ENCODE results near the gene UBE2I.
"Not testable (repeated sequence)": the region's sequence is repeated elsewhere in the genome, so short reads cannot be mapped to it uniquely, and the experiment has no call there.

The UBE2I gene

GRCh38 chr16:1328136-1328535 lies 18.7 kb downstream of the UBE2I start:
- H3K27me3 ChIP-seq (ENCODE audit: control insufficient read depth in 2 of 2, insufficient read depth in 2 of 2, low read length in 2 of 2); H3K9ac ChIP-seq (ENCODE audit: low read depth in 1 of 2, low read length in 2 of 2); H3K4me3 ChIP-seq (ENCODE audit: low read length in 2 of 2); H3K27ac ChIP-seq (ENCODE audit: low read depth in 2 of 2, low read length in 2 of 2); H3K9me3 ChIP-seq (ENCODE audit: control insufficient read depth in 2 of 2, low read length in 2 of 2): not testable (repeated sequence)
- H3K4me1 ChIP-seq (ENCODE audit: control insufficient read depth in 2 of 2, insufficient read depth in 2 of 2, low read length in 2 of 2): peaks cover 14 to 19% of the 10 kb centered on the region in 2 donors
- H3K36me3 ChIP-seq (ENCODE audit: control insufficient read depth in 2 of 2, insufficient read depth in 2 of 2, low read length in 2 of 2): peaks cover 10 to 15% of the 10 kb centered on the region in 2 donors

GRCh38 chr16:1328961-1329360 lies 19.5 kb downstream of the UBE2I start:
- Histone ChIP-seq H3K36me3 (ENCODE audit: control insufficient read depth in 2 of 2, insufficient read depth in 2 of 2, low read length in 2 of 2) (peaks cover 7 to 11% of the 10 kb centered on the region in 2 donors), H3K4me1 (ENCODE audit: control insufficient read depth in 2 of 2, insufficient read depth in 2 of 2, low read length in 2 of 2) (peaks cover 14 to 20% of the 10 kb centered on the region in 2 donors)
- H3K9ac ChIP-seq (ENCODE audit: low read depth in 1 of 2, low read length in 2 of 2); H3K9me3 ChIP-seq (ENCODE audit: control insufficient read depth in 2 of 2, low read length in 2 of 2); H3K4me3 ChIP-seq (ENCODE audit: low read length in 2 of 2); H3K27ac ChIP-seq (ENCODE audit: low read depth in 2 of 2, low read length in 2 of 2); H3K27me3 ChIP-seq (ENCODE audit: control insufficient read depth in 2 of 2, insufficient read depth in 2 of 2, low read length in 2 of 2): not testable (repeated sequence)

GRCh38 chr16:1330260-1330914 lies 21.0 kb downstream of the UBE2I start:
- H3K4me3 ChIP-seq (ENCODE audit: low read length in 2 of 2): no peak overlapping the region
- H3K27me3 ChIP-seq (ENCODE audit: control insufficient read depth in 2 of 2, insufficient read depth in 2 of 2, low read length in 2 of 2): peaks cover 7 to 12% of the 10 kb centered on the region in 2 donors
- H3K27ac ChIP-seq (ENCODE audit: low read depth in 2 of 2, low read length in 2 of 2): no peak overlapping the region
- no peaks in the 10 kb centered on the region for H3K36me3 ChIP-seq (ENCODE audit: control insufficient read depth in 2 of 2, insufficient read depth in 2 of 2, low read length in 2 of 2)
- no peaks in the 10 kb centered on the region for H3K9me3 ChIP-seq (ENCODE audit: control insufficient read depth in 2 of 2, low read length in 2 of 2)
- H3K4me1 ChIP-seq (ENCODE audit: control insufficient read depth in 2 of 2, insufficient read depth in 2 of 2, low read length in 2 of 2): peaks cover 14 to 20% of the 10 kb centered on the region in 2 donors
- no peak overlapping the region for H3K9ac ChIP-seq (ENCODE audit: low read depth in 1 of 2, low read length in 2 of 2)

- Histone ChIP-seq H3K27ac (ENCODE audit: low read depth in 2 of 2, low read length in 2 of 2) (peak overlapping the region; percentile 38 to 56), H3K9ac (ENCODE audit: low read depth in 1 of 2, low read length in 2 of 2) (peak overlapping the region in 1 of 2 donors; percentile 13), H3K27me3 (ENCODE audit: control insufficient read depth in 2 of 2, insufficient read depth in 2 of 2, low read length in 2 of 2) (peaks cover 9 to 19% of the 10 kb centered on the region in 2 donors), H3K4me3 (ENCODE audit: low read length in 2 of 2) (peak overlapping the region; percentile 10 to 66), H3K9me3 (ENCODE audit: control insufficient read depth in 2 of 2, low read length in 2 of 2) (no peaks in the 10 kb centered on the region), H3K4me1 (ENCODE audit: control insufficient read depth in 2 of 2, insufficient read depth in 2 of 2, low read length in 2 of 2) (peaks cover 14 to 20% of the 10 kb centered on the region in 2 donors), H3K36me3 (ENCODE audit: control insufficient read depth in 2 of 2, insufficient read depth in 2 of 2, low read length in 2 of 2) (no peaks in the 10 kb centered on the region)
Observed at GRCh38 chr16:1330931-1331711, 21.7 kb downstream of the UBE2I start.

GRCh38 chr16:1331712-1332617 lies 22.5 kb downstream of the UBE2I start:
- Histone ChIP-seq H3K27me3 (ENCODE audit: control insufficient read depth in 2 of 2, insufficient read depth in 2 of 2, low read length in 2 of 2) (peaks cover 12 to 27% of the 10 kb centered on the region in 2 donors), H3K9me3 (ENCODE audit: control insufficient read depth in 2 of 2, low read length in 2 of 2) (no peaks in the 10 kb centered on the region), H3K4me1 (ENCODE audit: control insufficient read depth in 2 of 2, insufficient read depth in 2 of 2, low read length in 2 of 2) (peaks cover 14 to 20% of the 10 kb centered on the region in 2 donors), H3K27ac (ENCODE audit: low read depth in 2 of 2, low read length in 2 of 2) (peak overlapping the region; percentile 46 to 56), H3K4me3 (ENCODE audit: low read length in 2 of 2) (peak overlapping the region; percentile 29 to 66), H3K36me3 (ENCODE audit: control insufficient read depth in 2 of 2, insufficient read depth in 2 of 2, low read length in 2 of 2) (no peaks in the 10 kb centered on the region), H3K9ac (ENCODE audit: low read depth in 1 of 2, low read length in 2 of 2) (peak overlapping the region; percentile 14 to 23)

- Histone ChIP-seq H3K36me3 (ENCODE audit: control insufficient read depth in 2 of 2, insufficient read depth in 2 of 2, low read length in 2 of 2) (no peaks in the 10 kb centered on the region), H3K4me3 (ENCODE audit: low read length in 2 of 2) (peak overlapping the region in 1 of 2 donors; percentile 66), H3K9ac (ENCODE audit: low read depth in 1 of 2, low read length in 2 of 2) (peak overlapping the region in 1 of 2 donors; percentile 23), H3K27ac (ENCODE audit: low read depth in 2 of 2, low read length in 2 of 2) (no peak overlapping the region), H3K9me3 (ENCODE audit: control insufficient read depth in 2 of 2, low read length in 2 of 2) (no peaks in the 10 kb centered on the region), H3K4me1 (ENCODE audit: control insufficient read depth in 2 of 2, insufficient read depth in 2 of 2, low read length in 2 of 2) (peaks cover 14 to 20% of the 10 kb centered on the region in 2 donors), H3K27me3 (ENCODE audit: control insufficient read depth in 2 of 2, insufficient read depth in 2 of 2, low read length in 2 of 2) (peaks cover 12 to 27% of the 10 kb centered on the region in 2 donors)
Observed at GRCh38 chr16:1332618-1333148, 23.2 kb downstream of the UBE2I start.

GRCh38 chr16:1333149-1333812 lies 23.8 kb downstream of the UBE2I start, which contains the start of gene BAIAP3:
Gene BAIAP3, plus strand, starts transcription at chr16:1333645. Its CDS starts 4,905 bp downstream, at chr16:1338550.
- Histone ChIP-seq H3K4me1 (ENCODE audit: control insufficient read depth in 2 of 2, insufficient read depth in 2 of 2, low read length in 2 of 2) (peaks cover 14 to 20% of the 10 kb centered on the region in 2 donors), H3K9me3 (ENCODE audit: control insufficient read depth in 2 of 2, low read length in 2 of 2) (no peaks in the 10 kb centered on the region), H3K27me3 (ENCODE audit: control insufficient read depth in 2 of 2, insufficient read depth in 2 of 2, low read length in 2 of 2) (peaks cover 12 to 27% of the 10 kb centered on the region in 2 donors), H3K4me3 (ENCODE audit: low read length in 2 of 2) (peak within 1 kb of the TSS; percentile 23 to 66), H3K9ac (ENCODE audit: low read depth in 1 of 2, low read length in 2 of 2) (peak within 1 kb of the TSS in 1 of 2 donors; percentile 23), H3K27ac (ENCODE audit: low read depth in 2 of 2, low read length in 2 of 2) (no peak within 1 kb of the TSS), H3K36me3 (ENCODE audit: control insufficient read depth in 2 of 2, insufficient read depth in 2 of 2, low read length in 2 of 2) (no peaks in the 10 kb centered on the region)

- peak overlapping the region in 1 of 2 donors; percentile 10 for H3K4me3 ChIP-seq (ENCODE audit: low read length in 2 of 2)
- no peaks in the 10 kb centered on the region for H3K36me3 ChIP-seq (ENCODE audit: control insufficient read depth in 2 of 2, insufficient read depth in 2 of 2, low read length in 2 of 2)
- peaks cover 14 to 20% of the 10 kb centered on the region in 2 donors for H3K4me1 ChIP-seq (ENCODE audit: control insufficient read depth in 2 of 2, insufficient read depth in 2 of 2, low read length in 2 of 2)
- H3K9me3 ChIP-seq (ENCODE audit: control insufficient read depth in 2 of 2, low read length in 2 of 2): no peaks in the 10 kb centered on the region
- no peak overlapping the region for H3K27ac ChIP-seq (ENCODE audit: low read depth in 2 of 2, low read length in 2 of 2)
- peaks cover 12 to 27% of the 10 kb centered on the region in 2 donors for H3K27me3 ChIP-seq (ENCODE audit: control insufficient read depth in 2 of 2, insufficient read depth in 2 of 2, low read length in 2 of 2)
- H3K9ac ChIP-seq (ENCODE audit: low read depth in 1 of 2, low read length in 2 of 2): no peak overlapping the region
Observed at GRCh38 chr16:1333854-1334700, 24.6 kb downstream of the UBE2I start.

Data from mucosa of rectum (tissue), 2 donors.